ENCODE data around the gene NUS1. TPM values are rescaled to one million over a fixed set of nuclear protein-coding genes. Genes with fewer than 3 reads are reported as not detected.
A peak's percentile ranks its signal among the peaks of the same experiment; 100 is the strongest.

NUS1 gene
- total and polyA plus RNA-seq, 2 of the 13 experiments (the other 11 are each of a cell fraction or from before 2014, with no cell fraction given) = 18.3 to 18.6 TPM

GRCh38 chr6:117733341-117733740 is 58.1 kb downstream of the NUS1 start:
- Histone ChIP-seq H3K36me3 (replicated peaks in 1 of 2; ENCODE audit: control insufficient read depth in 1 of 2, insufficient read depth in 2 of 2, low read length in 2 of 2) (no peaks in the 10 kb centered on the region), H3K4me1 (ENCODE audit: insufficient read depth, low read length) (no peaks in the 10 kb centered on the region), H3K4me2 (ENCODE audit: low read depth, low read length) (no peak overlapping the region), H3K9me3 (ENCODE audit: low read length) (no peaks in the 10 kb centered on the region), H3K9ac (ENCODE audit: insufficient read depth, low read depth, low read length) (no peak overlapping the region), H3K4me3 (replicated peaks in 1 of 3; ENCODE audit: insufficient read depth in 1 of 3, low read depth in 2 of 3, low read length in 3 of 3) (no peak overlapping the region), H2AFZ (ENCODE audit: low read length) (no peak overlapping the region), H4K20me1 (ENCODE audit: insufficient read depth, low read length) (no peaks in the 10 kb centered on the region), H3K27ac (ENCODE audit: extremely low read length, insufficient read depth, low read length) (no peak overlapping the region), H3K79me2 (ENCODE audit: insufficient read depth, low read length) (no peaks in the 10 kb centered on the region), H3K27me3 (ENCODE audit: control insufficient read depth in 1 of 2, insufficient read depth in 2 of 2, low read length in 2 of 2) (no peaks in the 10 kb centered on the region)
- intact Hi-C loops (cut with micrococcal nuclease; ENCODE audit: unreplicated experiment) = no loop called here
- BruUV-seq (replicated peaks) = no TSS peak
- ATAC-seq = no peak
- TF ChIP-seq HNF4A (CRISPR knock-in tag; IDR thresholded peaks at IDR 0.05) (no peak), ZBTB1 (CRISPR knock-in tag; IDR thresholded peaks at IDR 0.05; ENCODE audit: borderline replicate concordance) (no peak), ZNF605 (CRISPR knock-in tag; IDR thresholded peaks at IDR 0.05) (no peak), PAF1 (CRISPR knock-in tag; IDR thresholded peaks at IDR 0.05) (no peak), ZNF44 (CRISPR knock-in tag; IDR thresholded peaks at IDR 0.05) (no peak), TSC22D2 (CRISPR knock-in tag; IDR thresholded peaks at IDR 0.05; ENCODE audit: borderline replicate concordance) (no peak), GTF3A (CRISPR knock-in tag; conservative IDR thresholded peaks at IDR 0.05) (no peak), MEIS1 (CRISPR knock-in tag; IDR thresholded peaks at IDR 0.05; ENCODE audit: borderline replicate concordance) (no peak), AHR (CRISPR knock-in tag; IDR thresholded peaks at IDR 0.05) (no peak), ZNF879 (CRISPR knock-in tag; IDR thresholded peaks at IDR 0.05) (no peak), YEATS4 (CRISPR knock-in tag; IDR thresholded peaks at IDR 0.05; ENCODE audit: borderline replicate concordance) (no peak), ZFP36L1 (CRISPR knock-in tag; IDR thresholded peaks at IDR 0.05) (no peak), ZNF619 (CRISPR knock-in tag; IDR thresholded peaks at IDR 0.05) (no peak), ZNF136 (CRISPR knock-in tag; IDR thresholded peaks at IDR 0.05; ENCODE audit: low read depth) (no peak), GATA4 (IDR thresholded peaks at IDR 0.05; ENCODE audit: borderline replicate concordance, low read depth) (no peak), ZNF235 (CRISPR knock-in tag; IDR thresholded peaks at IDR 0.05; ENCODE audit: borderline replicate concordance) (no peak), ZFY (CRISPR knock-in tag; IDR thresholded peaks at IDR 0.05) (no peak), ZNF256 (CRISPR knock-in tag; conservative IDR thresholded peaks at IDR 0.05) (no peak)
- TF ChIP-seq, protein P1, sequence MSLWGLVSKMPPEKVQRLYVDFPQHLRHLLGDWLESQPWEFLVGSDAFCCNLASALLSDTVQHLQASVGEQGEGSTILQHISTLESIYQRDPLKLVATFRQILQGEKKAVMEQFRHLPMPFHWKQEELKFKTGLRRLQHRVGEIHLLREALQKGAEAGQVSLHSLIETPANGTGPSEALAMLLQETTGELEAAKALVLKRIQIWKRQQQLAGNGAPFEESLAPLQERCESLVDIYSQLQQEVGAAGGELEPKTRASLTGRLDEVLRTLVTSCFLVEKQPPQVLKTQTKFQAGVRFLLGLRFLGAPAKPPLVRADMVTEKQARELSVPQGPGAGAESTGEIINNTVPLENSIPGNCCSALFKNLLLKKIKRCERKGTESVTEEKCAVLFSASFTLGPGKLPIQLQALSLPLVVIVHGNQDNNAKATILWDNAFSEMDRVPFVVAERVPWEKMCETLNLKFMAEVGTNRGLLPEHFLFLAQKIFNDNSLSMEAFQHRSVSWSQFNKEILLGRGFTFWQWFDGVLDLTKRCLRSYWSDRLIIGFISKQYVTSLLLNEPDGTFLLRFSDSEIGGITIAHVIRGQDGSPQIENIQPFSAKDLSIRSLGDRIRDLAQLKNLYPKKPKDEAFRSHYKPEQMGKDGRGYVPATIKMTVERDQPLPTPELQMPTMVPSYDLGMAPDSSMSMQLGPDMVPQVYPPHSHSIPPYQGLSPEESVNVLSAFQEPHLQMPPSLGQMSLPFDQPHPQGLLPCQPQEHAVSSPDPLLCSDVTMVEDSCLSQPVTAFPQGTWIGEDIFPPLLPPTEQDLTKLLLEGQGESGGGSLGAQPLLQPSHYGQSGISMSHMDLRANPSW (CRISPR knock-in tag; IDR thresholded peaks at IDR 0.05; ENCODE audit: borderline replicate concordance) = no peak
- DNase-seq (ENCODE audit: low spot score) = no peak
- POLR2A ChIA-PET = no interaction called here
- CTCF ChIA-PET (ENCODE audit: low intra/inter-chr PET ratio, low total read pairs) = no interaction called here
- in situ Hi-C loops (cut with HindIII; ENCODE audit: extremely low pct_ligation_motif_present, low pct_unique_long_range_greater_than_20kb) = no loop called here
- WGBS (ENCODE audit: low lambda C conversion rate) = 3% methylated on average over 1 of the region's 1 CpG
- FAIRE-seq = peak; percentile 23

All from HepG2 (cell line).